ENCODE results near the gene SUMF2.
"Not testable (repeated sequence)": the region's sequence is repeated elsewhere in the genome, so short reads cannot be mapped to it uniquely, and the experiment has no call there.

GRCh38 chr7:56066376-56066775, 2.3 kb downstream of the SUMF2 start:
- not testable (repeated sequence) for TF ChIP-seq SMC3 (IDR thresholded peaks at IDR 0.05; ENCODE audit: low read length); ZBTB49 (CRISPR knock-in tag; IDR thresholded peaks at IDR 0.05; ENCODE audit: borderline replicate concordance); BRD4 (CRISPR knock-in tag; IDR thresholded peaks at IDR 0.05); ZNF274 (CRISPR knock-in tag; IDR thresholded peaks at IDR 0.05)
- TF ChIP-seq, protein P1, sequence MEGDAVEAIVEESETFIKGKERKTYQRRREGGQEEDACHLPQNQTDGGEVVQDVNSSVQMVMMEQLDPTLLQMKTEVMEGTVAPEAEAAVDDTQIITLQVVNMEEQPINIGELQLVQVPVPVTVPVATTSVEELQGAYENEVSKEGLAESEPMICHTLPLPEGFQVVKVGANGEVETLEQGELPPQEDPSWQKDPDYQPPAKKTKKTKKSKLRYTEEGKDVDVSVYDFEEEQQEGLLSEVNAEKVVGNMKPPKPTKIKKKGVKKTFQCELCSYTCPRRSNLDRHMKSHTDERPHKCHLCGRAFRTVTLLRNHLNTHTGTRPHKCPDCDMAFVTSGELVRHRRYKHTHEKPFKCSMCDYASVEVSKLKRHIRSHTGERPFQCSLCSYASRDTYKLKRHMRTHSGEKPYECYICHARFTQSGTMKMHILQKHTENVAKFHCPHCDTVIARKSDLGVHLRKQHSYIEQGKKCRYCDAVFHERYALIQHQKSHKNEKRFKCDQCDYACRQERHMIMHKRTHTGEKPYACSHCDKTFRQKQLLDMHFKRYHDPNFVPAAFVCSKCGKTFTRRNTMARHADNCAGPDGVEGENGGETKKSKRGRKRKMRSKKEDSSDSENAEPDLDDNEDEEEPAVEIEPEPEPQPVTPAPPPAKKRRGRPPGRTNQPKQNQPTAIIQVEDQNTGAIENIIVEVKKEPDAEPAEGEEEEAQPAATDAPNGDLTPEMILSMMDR (CRISPR knock-in tag; IDR thresholded peaks at IDR 0.05), result not testable (repeated sequence)
- TF ChIP-seq, protein P2, sequence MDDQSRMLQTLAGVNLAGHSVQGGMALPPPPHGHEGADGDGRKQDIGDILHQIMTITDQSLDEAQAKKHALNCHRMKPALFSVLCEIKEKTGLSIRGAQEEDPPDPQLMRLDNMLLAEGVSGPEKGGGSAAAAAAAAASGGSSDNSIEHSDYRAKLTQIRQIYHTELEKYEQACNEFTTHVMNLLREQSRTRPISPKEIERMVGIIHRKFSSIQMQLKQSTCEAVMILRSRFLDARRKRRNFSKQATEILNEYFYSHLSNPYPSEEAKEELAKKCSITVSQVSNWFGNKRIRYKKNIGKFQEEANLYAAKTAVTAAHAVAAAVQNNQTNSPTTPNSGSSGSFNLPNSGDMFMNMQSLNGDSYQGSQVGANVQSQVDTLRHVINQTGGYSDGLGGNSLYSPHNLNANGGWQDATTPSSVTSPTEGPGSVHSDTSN (CRISPR knock-in tag; IDR thresholded peaks at IDR 0.05; ENCODE audit: borderline replicate concordance), result not testable (repeated sequence)
- TF ChIP-seq, protein P3, sequence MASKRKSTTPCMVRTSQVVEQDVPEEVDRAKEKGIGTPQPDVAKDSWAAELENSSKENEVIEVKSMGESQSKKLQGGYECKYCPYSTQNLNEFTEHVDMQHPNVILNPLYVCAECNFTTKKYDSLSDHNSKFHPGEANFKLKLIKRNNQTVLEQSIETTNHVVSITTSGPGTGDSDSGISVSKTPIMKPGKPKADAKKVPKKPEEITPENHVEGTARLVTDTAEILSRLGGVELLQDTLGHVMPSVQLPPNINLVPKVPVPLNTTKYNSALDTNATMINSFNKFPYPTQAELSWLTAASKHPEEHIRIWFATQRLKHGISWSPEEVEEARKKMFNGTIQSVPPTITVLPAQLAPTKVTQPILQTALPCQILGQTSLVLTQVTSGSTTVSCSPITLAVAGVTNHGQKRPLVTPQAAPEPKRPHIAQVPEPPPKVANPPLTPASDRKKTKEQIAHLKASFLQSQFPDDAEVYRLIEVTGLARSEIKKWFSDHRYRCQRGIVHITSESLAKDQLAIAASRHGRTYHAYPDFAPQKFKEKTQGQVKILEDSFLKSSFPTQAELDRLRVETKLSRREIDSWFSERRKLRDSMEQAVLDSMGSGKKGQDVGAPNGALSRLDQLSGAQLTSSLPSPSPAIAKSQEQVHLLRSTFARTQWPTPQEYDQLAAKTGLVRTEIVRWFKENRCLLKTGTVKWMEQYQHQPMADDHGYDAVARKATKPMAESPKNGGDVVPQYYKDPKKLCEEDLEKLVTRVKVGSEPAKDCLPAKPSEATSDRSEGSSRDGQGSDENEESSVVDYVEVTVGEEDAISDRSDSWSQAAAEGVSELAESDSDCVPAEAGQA (IDR thresholded peaks at IDR 0.05; ENCODE audit: low read depth), result not testable (repeated sequence)
- TF ChIP-seq, protein P3 (CRISPR knock-in tag; IDR thresholded peaks at IDR 0.05; ENCODE audit: borderline replicate concordance), result not testable (repeated sequence)
- TF ChIP-seq, protein P4, sequence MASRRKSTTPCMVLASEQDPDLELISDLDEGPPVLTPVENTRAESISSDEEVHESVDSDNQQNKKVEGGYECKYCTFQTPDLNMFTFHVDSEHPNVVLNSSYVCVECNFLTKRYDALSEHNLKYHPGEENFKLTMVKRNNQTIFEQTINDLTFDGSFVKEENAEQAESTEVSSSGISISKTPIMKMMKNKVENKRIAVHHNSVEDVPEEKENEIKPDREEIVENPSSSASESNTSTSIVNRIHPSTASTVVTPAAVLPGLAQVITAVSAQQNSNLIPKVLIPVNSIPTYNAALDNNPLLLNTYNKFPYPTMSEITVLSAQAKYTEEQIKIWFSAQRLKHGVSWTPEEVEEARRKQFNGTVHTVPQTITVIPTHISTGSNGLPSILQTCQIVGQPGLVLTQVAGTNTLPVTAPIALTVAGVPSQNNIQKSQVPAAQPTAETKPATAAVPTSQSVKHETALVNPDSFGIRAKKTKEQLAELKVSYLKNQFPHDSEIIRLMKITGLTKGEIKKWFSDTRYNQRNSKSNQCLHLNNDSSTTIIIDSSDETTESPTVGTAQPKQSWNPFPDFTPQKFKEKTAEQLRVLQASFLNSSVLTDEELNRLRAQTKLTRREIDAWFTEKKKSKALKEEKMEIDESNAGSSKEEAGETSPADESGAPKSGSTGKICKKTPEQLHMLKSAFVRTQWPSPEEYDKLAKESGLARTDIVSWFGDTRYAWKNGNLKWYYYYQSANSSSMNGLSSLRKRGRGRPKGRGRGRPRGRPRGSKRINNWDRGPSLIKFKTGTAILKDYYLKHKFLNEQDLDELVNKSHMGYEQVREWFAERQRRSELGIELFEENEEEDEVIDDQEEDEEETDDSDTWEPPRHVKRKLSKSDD (CRISPR knock-in tag; IDR thresholded peaks at IDR 0.05; ENCODE audit: low read depth), result not testable (repeated sequence)

All from HepG2 (cell line).